Measurements from ENCODE around the gene EFNA2.
A peak's percentile ranks its signal among the peaks of the same experiment; 100 is the strongest.
"Not testable (repeated sequence)": the region's sequence is repeated elsewhere in the genome, so short reads cannot be mapped to it uniquely, and the experiment has no call there.

The EFNA2 gene

DNA sequence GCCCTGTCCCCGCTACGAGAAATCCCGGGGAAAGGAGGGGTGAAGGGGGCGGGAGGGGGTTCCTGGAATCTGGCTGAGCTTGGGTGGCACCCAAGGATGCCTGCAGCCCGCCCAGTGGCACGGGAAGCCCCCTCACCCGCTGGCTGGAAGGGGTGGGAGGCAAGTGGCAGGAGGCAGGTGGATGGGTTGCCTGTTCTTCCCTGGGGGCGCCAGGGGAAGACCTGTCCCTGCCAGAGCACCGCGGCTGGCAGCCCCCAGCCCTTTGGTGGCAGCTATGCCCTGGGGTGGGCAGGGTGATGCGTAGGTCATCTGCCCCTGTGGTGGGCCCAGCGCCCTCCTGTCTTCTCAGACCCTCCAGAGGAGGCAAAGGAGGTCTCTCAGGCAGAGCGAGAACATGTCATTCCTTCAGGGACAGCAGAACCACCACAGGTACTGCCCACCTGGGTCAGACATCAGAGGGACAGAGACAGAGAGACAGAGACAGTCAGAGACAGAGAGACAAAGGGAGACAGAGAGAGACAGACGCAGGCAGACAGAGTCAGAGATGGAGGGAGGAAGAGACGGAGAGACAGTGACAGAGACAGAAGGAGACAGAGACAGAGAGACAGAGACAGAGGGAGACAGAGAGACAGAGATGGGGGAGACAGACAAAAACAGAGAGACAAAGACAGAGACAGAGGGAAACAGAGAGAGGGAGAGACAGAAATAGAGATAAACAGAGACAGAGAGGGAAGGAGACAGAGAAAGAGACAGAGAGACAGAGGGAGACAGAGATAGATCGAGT is 36.7 kb downstream of the EFNA2 start:
- DNase-seq, result no peak

GRCh38 chr19:1324249-1324805 is 38.7 kb downstream of the EFNA2 start:
- DNase-seq, result no peak

GRCh38 chr19:1324806-1325567 is 39.3 kb downstream of the EFNA2 start:
- DNase-seq, result peak; percentile 16

DNA sequence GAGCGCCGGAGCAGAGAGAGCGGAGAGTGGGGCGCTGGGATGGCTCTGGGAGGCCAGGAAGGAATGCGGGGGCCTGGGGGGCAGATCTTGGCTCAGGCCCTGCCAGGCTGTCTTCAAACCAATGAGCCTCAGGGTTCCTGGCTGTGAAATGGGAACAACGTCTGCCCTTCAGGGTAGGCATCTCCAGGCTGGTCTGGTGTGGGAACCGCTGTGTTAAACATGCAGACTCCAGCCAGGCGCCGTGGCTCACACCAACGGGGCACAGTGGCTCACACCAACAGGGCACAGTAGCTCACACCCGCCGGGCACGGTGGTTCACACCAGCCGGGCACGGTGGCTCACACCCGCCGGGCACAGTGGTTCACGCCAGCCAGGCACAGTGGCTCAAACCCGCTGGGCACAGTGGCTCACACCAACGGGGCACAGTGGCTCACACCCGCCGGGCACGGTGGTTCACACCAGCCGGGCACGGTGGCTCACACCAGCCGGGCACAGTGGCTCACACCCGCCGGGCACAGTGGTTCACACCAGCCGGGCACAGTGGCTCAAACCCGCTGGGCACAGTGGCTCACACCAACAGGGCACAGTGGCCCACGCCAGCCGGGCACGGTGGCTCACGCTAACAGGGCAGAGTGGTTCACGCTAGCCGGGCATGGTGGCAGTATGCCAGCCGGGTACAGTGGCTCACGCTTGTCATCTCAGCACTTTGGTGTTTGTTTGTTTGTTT is 40.1 kb downstream of the EFNA2 start:
- no peak for DNase-seq

- no peak for DNase-seq
Measured at GRCh38 chr19:1327125-1327524, 41.5 kb downstream of the EFNA2 start.

- not testable (repeated sequence) for DNase-seq
Measured at GRCh38 chr19:1332208-1332607, 46.5 kb downstream of the EFNA2 start.

- no peak for DNase-seq
Measured at GRCh38 chr19:1336079-1336684, 50.5 kb downstream of the EFNA2 start.

- DNase-seq, result no peak
Measured at GRCh38 chr19:1340681-1341469, 55.2 kb downstream of the EFNA2 start.

DNA sequence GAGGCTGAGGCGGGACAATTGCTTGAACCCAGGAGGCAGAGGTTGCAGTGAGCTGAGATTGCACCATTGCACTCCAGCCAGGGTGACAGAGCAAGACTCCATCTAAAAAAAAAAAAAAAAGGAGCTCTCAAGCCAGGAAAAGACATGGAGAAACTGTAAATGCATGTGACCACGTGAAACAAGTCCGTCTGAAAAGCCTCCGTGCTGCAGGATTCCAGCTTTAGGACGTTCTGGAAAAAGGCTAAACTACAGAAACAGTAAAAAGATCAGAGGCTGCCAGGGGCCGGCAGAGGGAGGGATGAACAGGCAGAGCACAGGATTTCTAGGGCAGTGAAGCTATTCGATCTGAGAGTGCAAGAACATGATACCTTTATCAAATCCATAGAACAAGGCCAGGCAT is 57.4 kb downstream of the EFNA2 start:
- DNase-seq, result no peak

DNA sequence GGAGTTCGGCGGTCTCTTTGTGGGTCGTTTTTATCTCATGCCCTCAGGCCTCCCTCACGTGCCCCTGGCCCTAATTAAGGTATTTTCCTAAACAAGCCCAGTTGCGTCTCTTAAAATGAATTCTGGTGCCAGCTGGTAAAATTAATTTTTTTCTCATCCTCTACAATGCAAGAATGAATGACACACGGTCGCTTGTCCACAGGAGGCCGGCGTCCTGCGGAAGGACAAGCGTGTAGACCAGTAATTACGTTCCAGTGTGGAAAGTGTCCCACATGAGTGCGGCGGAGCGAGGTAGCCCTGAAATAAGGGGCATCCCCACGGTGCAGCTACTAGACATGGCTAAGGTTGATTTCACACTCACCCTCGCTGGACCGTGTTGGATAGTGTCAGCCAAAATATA is 63.5 kb downstream of the EFNA2 start:
- DNase-seq, result no peak

DNA sequence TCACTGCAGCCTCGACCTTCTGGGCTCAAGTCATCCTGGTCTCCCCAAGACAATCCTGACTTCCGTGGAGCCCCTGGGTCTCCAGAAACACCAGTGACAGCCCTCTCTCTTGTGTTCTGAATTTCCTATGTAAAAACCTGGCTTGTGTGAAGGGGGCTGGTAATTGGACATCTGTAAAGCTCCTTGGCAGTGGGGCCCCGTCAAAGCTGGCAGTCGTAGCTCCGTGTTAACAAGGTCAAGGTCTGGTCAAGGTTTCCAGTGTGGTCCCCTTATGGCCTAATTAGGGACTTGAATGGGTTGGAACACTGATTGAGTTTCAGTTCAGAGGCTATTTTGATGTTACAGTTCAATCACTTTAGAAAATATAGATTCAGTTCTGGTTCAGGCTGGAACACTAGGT is 65.2 kb downstream of the EFNA2 start:
- no peak for DNase-seq
